H54 (cell line): ENCODE data around the gene POLA2.

ENCODE experiments used
- DNase-seq: peaks from one replicate; pipeline ENCODE4 v3.0.0; 2011; ENCODE audit warnings: low spot score, mixed read lengths; ENCODE audit not compliant: insufficient read length
- FAIRE-seq: peaks from 3 replicates; lab custom pipeline; 2011; peaks lifted over from hg19 to GRCh38; lab: Jason Lieb, UNC
- POLR2A ChIP-seq: IDR thresholded peaks from 2 replicates; pipeline ENCODE4 v1.6.1; 2011; ENCODE audit warnings: low read depth, mild to moderate bottlenecking, low read length

Gene POLA2

GRCh38 chr11:65301491-65302329 is 39.9 kb downstream of the POLA2 start:
- DNase-seq: no peak
- no peak for TF ChIP-seq POLR2A
- no peak for FAIRE-seq

GRCh38 chr11:65303555-65303954 is 41.8 kb downstream of the POLA2 start:
- DNase-seq (no peak), FAIRE-seq (no peak)
- no peak for TF ChIP-seq POLR2A

DNA sequence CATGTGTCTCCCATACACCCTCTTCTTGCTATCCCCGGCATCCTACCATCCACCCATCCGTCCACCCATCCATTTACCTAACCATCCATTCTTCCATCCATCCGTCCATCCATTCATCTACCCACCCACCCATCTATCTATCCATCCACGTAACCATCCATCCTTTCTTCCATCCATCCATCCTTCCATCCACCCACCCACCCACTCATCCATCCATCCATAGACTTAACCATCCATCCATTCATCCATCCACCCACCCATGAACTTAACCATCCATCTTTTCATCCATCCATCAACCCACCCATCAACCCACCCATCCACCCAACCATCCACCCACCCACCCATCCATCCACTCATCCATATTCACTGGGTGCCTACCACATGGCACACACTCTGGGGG is 42.3 kb downstream of the POLA2 start:
- DNase-seq (no peak), FAIRE-seq (no peak)
- TF ChIP-seq POLR2A: no peak

DNA sequence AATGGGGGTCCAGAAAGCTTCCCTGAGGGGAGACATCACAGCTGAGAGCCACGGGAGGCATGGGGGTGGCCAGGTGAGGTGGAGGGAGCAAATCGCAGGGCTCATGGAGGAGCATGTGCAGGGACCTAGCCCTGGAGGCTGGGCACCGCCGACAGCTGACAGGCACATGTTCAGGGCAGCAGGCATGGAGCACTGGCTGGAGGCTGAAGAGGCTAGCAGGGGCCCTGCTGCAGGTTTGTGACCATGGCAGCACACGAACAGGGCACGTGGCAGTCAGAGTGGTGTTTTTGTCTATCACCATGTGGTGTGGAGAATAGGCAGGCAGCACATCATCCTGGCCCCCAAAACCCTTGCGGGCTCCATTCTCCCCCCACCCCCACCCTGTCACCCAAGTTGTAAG is 42.9 kb downstream of the POLA2 start:
- DNase-seq (no peak), FAIRE-seq (no peak)
- TF ChIP-seq POLR2A: no peak

GRCh38 chr11:65305501-65306268 is 43.9 kb downstream of the POLA2 start:
- DNase-seq: no peak
- TF ChIP-seq POLR2A: no peak
- no peak for FAIRE-seq

DNA sequence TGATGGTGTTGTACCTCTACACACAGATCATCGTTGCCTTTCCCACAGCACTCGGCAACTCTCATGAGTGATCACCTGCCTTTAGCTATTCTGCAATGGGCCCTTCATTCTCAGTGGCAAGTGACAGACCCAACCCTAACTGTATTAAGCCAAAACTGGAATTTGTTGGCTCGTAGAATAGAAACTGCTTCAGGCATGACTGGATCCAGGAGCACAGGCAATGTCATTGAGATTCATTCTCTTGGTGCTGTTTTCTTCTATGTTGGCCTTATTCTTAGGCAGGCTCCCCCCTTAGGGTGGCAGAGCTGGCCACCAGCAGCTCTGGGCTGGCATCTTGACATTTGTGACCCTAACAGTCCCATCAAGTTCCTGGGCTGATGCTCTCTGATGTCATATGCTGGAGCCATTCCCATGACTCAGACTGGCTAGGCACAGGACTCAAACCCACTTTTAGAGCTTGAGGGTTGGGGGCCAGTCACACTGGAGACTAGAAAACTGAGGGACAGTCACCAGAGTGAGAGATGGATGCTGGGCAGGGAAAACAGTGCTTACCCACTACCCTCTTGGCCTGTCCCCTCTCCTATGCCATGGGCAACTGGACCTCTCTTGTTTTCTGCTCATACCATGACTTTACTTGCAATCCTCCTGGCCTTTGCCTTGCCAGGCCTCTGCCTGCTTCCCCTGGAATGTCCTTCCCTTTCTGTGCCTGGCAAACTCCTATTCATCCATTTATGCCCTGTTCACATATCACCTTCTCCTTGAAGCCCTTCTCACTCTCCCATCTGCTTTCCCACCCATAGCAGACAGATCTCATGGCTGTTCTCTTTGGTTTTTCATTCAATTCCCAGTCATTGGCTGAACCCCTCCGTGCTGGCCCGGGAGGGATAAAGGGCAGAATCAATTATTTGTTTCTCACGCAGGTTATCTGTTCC is 45.8 kb downstream of the POLA2 start:
- FAIRE-seq: no peak
- no peak for TF ChIP-seq POLR2A
- DNase-seq: no peak

DNA sequence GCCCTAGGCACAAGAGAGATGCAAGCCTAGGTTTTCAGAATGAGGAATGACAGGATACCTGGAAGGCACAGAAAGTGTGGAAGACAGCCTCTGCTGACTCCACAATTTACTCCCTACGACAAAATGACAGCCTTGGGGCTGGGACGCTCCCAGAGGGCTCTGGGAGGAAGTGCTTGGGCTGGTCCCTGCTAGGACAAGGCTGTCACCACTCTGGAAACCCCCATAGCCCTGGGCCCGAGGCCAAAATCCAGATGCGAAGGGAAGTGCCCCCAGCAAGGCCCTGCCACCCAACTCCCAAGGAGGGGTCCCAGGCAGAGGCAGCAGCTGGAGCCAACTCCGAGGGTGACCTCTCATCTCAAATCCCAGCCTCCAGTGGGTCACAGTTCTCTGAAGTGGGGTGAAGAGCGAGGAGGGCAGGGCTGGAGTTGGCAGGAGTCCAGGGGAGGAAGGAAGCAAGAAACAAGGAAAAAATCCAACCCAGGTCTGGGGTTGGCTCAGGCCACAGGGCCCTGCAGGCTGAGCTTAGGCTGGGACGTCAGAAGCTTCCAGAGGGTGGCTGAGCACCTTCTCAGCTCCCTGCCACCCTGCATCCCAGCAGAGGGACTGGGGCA is 46.6 kb downstream of the POLA2 start:
- no peak for FAIRE-seq
- no peak for DNase-seq
- no peak for TF ChIP-seq POLR2A

GRCh38 chr11:65309006-65309405 is 47.2 kb downstream of the POLA2 start:
- DNase-seq (no peak), FAIRE-seq (no peak)
- no peak for TF ChIP-seq POLR2A

DNA sequence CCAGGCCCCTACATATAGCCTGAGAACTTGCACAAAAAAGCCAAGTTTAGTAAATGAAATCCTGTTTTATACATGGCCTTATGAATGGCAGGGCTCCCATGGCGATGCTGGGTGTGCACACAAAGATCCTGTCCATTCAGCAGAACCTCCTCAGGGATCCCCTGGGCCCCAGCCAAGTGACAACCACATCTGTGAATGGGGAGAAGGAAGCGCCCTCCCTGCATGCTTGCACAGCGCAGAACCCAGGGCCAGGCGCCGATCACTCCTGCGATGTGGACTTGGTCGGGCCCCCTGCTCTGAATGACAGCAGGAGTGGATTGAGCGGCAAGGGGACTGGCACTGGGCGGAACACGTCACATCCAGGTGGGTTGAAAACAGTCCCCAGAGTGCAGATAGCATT is 48.5 kb downstream of the POLA2 start:
- FAIRE-seq (no peak), DNase-seq (no peak)
- no peak for TF ChIP-seq POLR2A

GRCh38 chr11:65310736-65311135 is 49.0 kb downstream of the POLA2 start:
- DNase-seq: no peak
- no peak for FAIRE-seq
- TF ChIP-seq POLR2A: no peak

- no peak for TF ChIP-seq POLR2A
- DNase-seq (peak; percentile 42), FAIRE-seq (no peak)
These were observed 49.5 kb downstream of the POLA2 start for GRCh38 chr11:65311170-65311678.

DNA sequence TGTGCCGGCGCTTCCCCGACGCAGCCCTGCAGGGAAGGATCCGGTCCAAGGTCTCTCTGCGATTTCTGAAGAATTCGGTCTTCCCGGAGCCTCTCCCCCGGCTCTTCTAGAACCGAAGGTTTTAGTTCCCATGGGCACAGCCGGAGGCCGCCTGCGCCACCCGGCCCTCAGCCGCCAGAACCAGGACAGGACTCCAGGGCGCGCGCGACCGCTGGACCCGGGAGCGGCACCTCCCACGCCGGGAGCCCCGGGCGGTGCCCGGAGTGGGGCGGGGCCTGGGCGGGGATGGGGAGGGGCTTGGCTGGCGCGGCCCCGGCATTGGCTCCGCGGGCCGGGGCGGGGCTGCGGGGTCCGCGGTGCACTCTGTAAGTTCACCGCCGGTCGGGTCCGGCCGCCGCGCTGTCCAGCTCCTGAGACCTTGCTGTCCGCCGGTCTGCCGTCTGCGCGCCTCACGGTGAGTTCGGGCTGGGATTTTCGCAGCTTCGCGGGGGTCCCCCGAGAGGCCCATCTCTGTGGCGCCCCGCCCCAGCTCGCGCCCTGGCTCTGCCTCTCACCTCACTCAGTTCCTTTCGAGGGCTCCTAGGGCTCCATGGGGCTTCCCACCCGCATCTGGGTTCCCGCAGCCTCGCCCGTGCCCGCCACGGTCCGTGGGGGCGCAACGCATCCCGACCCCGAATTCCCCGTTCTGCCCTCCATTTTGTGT is 52.9 kb downstream of the POLA2 start, which contains the start of gene CDC42EP2:
CDC42EP2 (plus strand) TSS at position 366 of the 703 bp plus-strand sequence. CDS start 6,033 bp downstream, outside the sequence.
- TF ChIP-seq POLR2A: peak; percentile 76
- FAIRE-seq (no peak), DNase-seq (peak; percentile 60)
